ENCODE measurements around the gene CFAP157.
A peak's percentile ranks its signal among the peaks of the same experiment; 100 is the strongest.

The CFAP157 gene

DNA sequence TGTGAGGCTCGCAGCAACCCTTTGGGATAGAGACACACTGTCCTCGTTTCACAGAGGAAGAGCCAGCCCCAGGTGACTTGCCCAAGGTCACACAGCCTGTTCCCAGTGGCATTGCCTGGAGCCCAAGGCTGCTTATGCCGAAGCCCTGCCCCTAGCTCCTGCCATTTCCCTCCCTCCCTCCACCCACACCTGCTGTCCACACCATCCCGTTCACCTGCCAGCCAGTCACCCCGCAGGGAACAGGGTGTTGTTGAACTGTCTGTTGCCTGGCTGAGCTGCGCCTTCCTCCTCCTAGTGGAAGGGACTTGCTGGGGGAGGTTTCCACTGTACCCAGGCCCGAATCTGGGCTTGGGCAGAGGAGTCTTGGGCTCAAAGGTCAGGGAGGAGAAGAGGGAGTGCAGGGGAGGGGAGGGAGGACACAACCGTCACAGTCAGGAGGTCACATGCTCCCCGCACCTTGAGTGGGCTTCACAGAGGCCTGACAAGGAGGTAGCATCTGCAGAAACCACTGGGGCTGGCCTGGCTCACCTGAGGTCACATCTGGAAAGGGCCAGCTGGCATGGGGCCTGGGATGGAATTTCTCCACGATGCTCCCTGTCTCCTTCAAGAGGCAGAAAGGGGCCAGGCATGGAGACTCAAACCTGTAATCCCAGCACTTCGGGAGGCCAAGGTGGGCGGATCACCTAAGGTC, 15.4 kb downstream of the CFAP157 start:
- no peak for DNase-seq (ENCODE audit: low read depth)
- TF ChIP-seq, protein P1, sequence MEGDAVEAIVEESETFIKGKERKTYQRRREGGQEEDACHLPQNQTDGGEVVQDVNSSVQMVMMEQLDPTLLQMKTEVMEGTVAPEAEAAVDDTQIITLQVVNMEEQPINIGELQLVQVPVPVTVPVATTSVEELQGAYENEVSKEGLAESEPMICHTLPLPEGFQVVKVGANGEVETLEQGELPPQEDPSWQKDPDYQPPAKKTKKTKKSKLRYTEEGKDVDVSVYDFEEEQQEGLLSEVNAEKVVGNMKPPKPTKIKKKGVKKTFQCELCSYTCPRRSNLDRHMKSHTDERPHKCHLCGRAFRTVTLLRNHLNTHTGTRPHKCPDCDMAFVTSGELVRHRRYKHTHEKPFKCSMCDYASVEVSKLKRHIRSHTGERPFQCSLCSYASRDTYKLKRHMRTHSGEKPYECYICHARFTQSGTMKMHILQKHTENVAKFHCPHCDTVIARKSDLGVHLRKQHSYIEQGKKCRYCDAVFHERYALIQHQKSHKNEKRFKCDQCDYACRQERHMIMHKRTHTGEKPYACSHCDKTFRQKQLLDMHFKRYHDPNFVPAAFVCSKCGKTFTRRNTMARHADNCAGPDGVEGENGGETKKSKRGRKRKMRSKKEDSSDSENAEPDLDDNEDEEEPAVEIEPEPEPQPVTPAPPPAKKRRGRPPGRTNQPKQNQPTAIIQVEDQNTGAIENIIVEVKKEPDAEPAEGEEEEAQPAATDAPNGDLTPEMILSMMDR (conservative IDR thresholded peaks at IDR 0.05; ENCODE audit: low read length), result no peak
- H3K4me3 ChIP-seq (ENCODE audit: low read length), result no peak overlapping the region

DNA sequence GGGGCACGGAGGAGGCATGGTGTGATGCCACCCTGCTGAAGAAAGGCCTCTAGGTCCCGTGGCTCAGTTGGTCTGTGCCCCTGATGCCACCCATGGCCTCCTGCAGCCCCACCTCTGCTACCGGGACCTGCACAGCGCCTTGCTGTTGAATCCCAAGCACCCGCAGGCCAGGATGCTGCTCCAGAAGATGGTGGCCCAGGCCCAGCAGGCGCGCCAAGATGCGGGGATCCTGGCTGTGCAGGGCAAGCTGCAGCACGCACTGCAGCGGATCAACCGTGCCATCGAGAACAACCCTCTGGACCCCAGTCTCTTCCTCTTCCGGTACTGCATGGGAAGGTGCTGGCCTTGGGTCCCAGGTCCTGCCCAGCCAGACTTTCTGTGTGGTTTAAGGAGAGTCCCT, 16.2 kb downstream of the CFAP157 start:
- H3K4me3 ChIP-seq (ENCODE audit: low read length), result no peak overlapping the region
- no peak for DNase-seq (ENCODE audit: low read depth)
- TF ChIP-seq, protein P1 (conservative IDR thresholded peaks at IDR 0.05; ENCODE audit: low read length), result no peak

- no peak overlapping the region for H3K4me3 ChIP-seq (ENCODE audit: low read length)
- DNase-seq (ENCODE audit: low read depth), result peak; percentile 88
- TF ChIP-seq, protein P1 (conservative IDR thresholded peaks at IDR 0.05; ENCODE audit: low read length), result peak; percentile 27; the same call in 1 of the 2 replicates
These were observed 16.7 kb downstream of the CFAP157 start for GRCh38 chr9:127723444-127723843.

- H3K4me3 ChIP-seq (ENCODE audit: low read length), result no peak overlapping the region
- DNase-seq (ENCODE audit: low read depth), result no peak
- TF ChIP-seq, protein P1 (conservative IDR thresholded peaks at IDR 0.05; ENCODE audit: low read length), result no peak
These were observed 17.2 kb downstream of the CFAP157 start for GRCh38 chr9:127724012-127724411.

DNA sequence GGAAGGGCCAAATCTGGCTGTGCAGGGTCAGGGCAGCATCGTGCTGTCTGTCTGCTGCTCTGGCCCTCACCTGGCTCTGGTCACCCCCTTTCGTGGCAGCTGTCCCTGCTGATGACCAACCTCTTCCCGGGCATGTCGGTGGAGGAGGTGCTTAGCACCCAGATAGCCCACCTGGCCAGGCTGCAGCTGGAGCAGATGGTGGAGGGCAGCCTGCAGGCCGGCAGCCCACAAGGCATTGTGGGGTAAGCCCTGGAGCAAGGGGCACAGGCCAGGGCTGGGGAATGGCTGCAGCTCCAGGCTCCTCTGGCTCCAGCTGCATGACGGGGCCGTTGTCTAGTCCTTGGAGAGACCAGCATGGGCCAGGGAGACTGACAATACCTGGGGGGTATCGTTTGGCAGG, 20.1 kb downstream of the CFAP157 start:
- no peak for DNase-seq (ENCODE audit: low read depth)
- TF ChIP-seq, protein P1 (conservative IDR thresholded peaks at IDR 0.05; ENCODE audit: low read length), result no peak
- no peak overlapping the region for H3K4me3 ChIP-seq (ENCODE audit: low read length)

GRCh38 chr9:127728808-127729207, 22.0 kb downstream of the CFAP157 start:
- no peak for DNase-seq (ENCODE audit: low read depth)
- H3K4me3 ChIP-seq (ENCODE audit: low read length), result no peak overlapping the region
- TF ChIP-seq, protein P1 (conservative IDR thresholded peaks at IDR 0.05; ENCODE audit: low read length), result no peak

GRCh38 chr9:127729522-127730256, 22.9 kb downstream of the CFAP157 start:
- DNase-seq (ENCODE audit: low read depth), result no peak
- TF ChIP-seq, protein P1 (conservative IDR thresholded peaks at IDR 0.05; ENCODE audit: low read length), result no peak
- H3K4me3 ChIP-seq (ENCODE audit: low read length), result no peak overlapping the region

Data from AG10803 (cell line).